ENCODE measurements around the gene PIM2.
"Not testable (repeated sequence)": the region's sequence is repeated elsewhere in the genome, so short reads cannot be mapped to it uniquely, and the experiment has no call there.

Gene PIM2

GRCh38 chrX:48894891-48895290 is 23.9 kb downstream of the PIM2 start:
- in situ Hi-C loops (cut with HindIII; ENCODE audit: low sequenced_read_pairs): no loop called here
- no peak overlapping the region for H3K4me3 ChIP-seq (ENCODE audit: low read depth, low read length)
- no peak for TF ChIP-seq CTCF (IDR thresholded peaks at IDR 0.05; ENCODE audit: low read depth, low read length, missing control alignments)
- no peak for DNase-seq (ENCODE audit: low read depth)

GRCh38 chrX:48893556-48894348 is 25.1 kb downstream of the PIM2 start:
- no peak for DNase-seq (ENCODE audit: low read depth)
- no peak for TF ChIP-seq CTCF (IDR thresholded peaks at IDR 0.05; ENCODE audit: low read depth, low read length, missing control alignments)
- no peak overlapping the region for H3K4me3 ChIP-seq (ENCODE audit: low read depth, low read length)
- in situ Hi-C loops (cut with HindIII; ENCODE audit: low sequenced_read_pairs): no loop called here

GRCh38 chrX:48892896-48893295 is 25.9 kb downstream of the PIM2 start:
- TF ChIP-seq CTCF (IDR thresholded peaks at IDR 0.05; ENCODE audit: low read depth, low read length, missing control alignments): no peak
- H3K4me3 ChIP-seq (ENCODE audit: low read depth, low read length): no peak overlapping the region
- in situ Hi-C loops (cut with HindIII; ENCODE audit: low sequenced_read_pairs): no loop called here
- no peak for DNase-seq (ENCODE audit: low read depth)

GRCh38 chrX:48891402-48892288 is 27.2 kb downstream of the PIM2 start:
- peak overlapping the region; percentile 45 for H3K4me3 ChIP-seq (ENCODE audit: low read depth, low read length)

GRCh38 chrX:48890934-48891401 is 27.9 kb downstream of the PIM2 start:
- in situ Hi-C loops (cut with HindIII; ENCODE audit: low sequenced_read_pairs): no loop called here
- no peak for DNase-seq (ENCODE audit: low read depth)
- peak overlapping the region; percentile 45 for H3K4me3 ChIP-seq (ENCODE audit: low read depth, low read length)
- TF ChIP-seq CTCF (IDR thresholded peaks at IDR 0.05; ENCODE audit: low read depth, low read length, missing control alignments): no peak

More at GRCh38 chrX:48891402-48892288, 27.2 kb downstream of the PIM2 start:
- TF ChIP-seq CTCF (IDR thresholded peaks at IDR 0.05; ENCODE audit: low read depth, low read length, missing control alignments): peak; percentile 48
- in situ Hi-C loops (cut with HindIII; ENCODE audit: low sequenced_read_pairs): no loop called here
- DNase-seq (ENCODE audit: low read depth): peak; percentile 35

GRCh38 chrX:48890296-48890925 is 28.4 kb downstream of the PIM2 start:
- DNase-seq (ENCODE audit: low read depth): no peak
- in situ Hi-C loops (cut with HindIII; ENCODE audit: low sequenced_read_pairs): no loop called here
- TF ChIP-seq CTCF (IDR thresholded peaks at IDR 0.05; ENCODE audit: low read depth, low read length, missing control alignments): no peak
- H3K4me3 ChIP-seq (ENCODE audit: low read depth, low read length): peak overlapping the region; percentile 45

- DNase-seq (ENCODE audit: low read depth); in situ Hi-C loops (cut with HindIII; ENCODE audit: low sequenced_read_pairs); H3K4me3 ChIP-seq (ENCODE audit: low read depth, low read length): not testable (repeated sequence)
Measured at GRCh38 chrX:48886586-48886985, 32.2 kb downstream of the PIM2 start.
